AG04449 (cell line): ENCODE measurements around the gene TGFBRAP1.

Experiments used
- CTCF ChIA-PET: fragments of 350-600 bp; formaldehyde crosslinking; extraction: SDS; loops from one replicate; lab custom pipeline; 2021; ENCODE audit warnings: antibody characterized with exemption; lab: Yijun Ruan, JAX
- POLR2A ChIA-PET: fragments of 400-600, 350-600 bp; formaldehyde crosslinking; extraction: SDS; loops from one replicate; lab custom pipeline; 2020; ENCODE audit warnings: antibody characterized with exemption, inconsistent platforms; lab: Yijun Ruan, JAX
- DNase-seq: peaks from one replicate; pipeline ENCODE4 v3.0.0-alpha.2; 2010; ENCODE audit warnings: low read depth, low spot score
- H3K4me3 ChIP-seq: 2 replicates; pipeline ENCODE4 v1.5.1; 2011; ENCODE audit warnings: low read depth, mild to moderate bottlenecking, control low read depth, low read length
- CTCF ChIP-seq: IDR thresholded peaks from one replicate; pipeline ENCODE4 v1.5.1; 2011; ENCODE audit warnings: mild to moderate bottlenecking, moderate library complexity, low read length, control low read depth, inconsistent platforms; ENCODE audit not compliant: insufficient read depth; ENCODE audit errors: missing control alignments

TGFBRAP1 gene

GRCh38 chr2:105307146-105307545 lies 22.4 kb downstream of the TGFBRAP1 start:
- no peak for TF ChIP-seq CTCF
- ChIA-PET POLR2A (no interaction called here), CTCF (interaction anchor here (0.8 to 1.5 kb wide), 4 partner anchors 13 to 214 kb away, joined by 3 to 4 read pairs (median 3); no protein-coding TSS in a partner anchor)
- DNase-seq = no peak
- no peak overlapping the region for H3K4me3 ChIP-seq

GRCh38 chr2:105301646-105302045 lies 27.9 kb downstream of the TGFBRAP1 start:
- no peak overlapping the region for H3K4me3 ChIP-seq
- CTCF ChIA-PET = interaction anchor here (0.7 to 1.1 kb wide), 3 partner anchors 8 to 220 kb away, joined by 3 to 6 read pairs (median 4); no protein-coding TSS in a partner anchor
- POLR2A ChIA-PET = no interaction called here
- no peak for DNase-seq
- no peak for TF ChIP-seq CTCF

- POLR2A ChIA-PET = no interaction called here
- TF ChIP-seq CTCF = no peak
- no peak for DNase-seq
- CTCF ChIA-PET = interaction anchor here (0.9 to 4.3 kb wide), 5 partner anchors 11 to 185 kb away, joined by 3 to 30 read pairs (median 8); no protein-coding TSS in a partner anchor
- H3K4me3 ChIP-seq = no peak overlapping the region
Measured at GRCh38 chr2:105299290-105299689, 30.2 kb downstream of the TGFBRAP1 start.

- ChIA-PET CTCF (interaction anchor here (1.2 to 4.3 kb wide), 5 partner anchors 10 to 183 kb away, joined by 5 to 30 read pairs (median 8); no protein-coding TSS in a partner anchor), POLR2A (no interaction called here)
- DNase-seq = no peak
- H3K4me3 ChIP-seq = no peak overlapping the region
- no peak for TF ChIP-seq CTCF
Measured at GRCh38 chr2:105298017-105298416, 31.5 kb downstream of the TGFBRAP1 start.

- no peak for TF ChIP-seq CTCF
- ChIA-PET CTCF (interaction anchor here (4.3 to 5.4 kb wide), 2 partner anchors 57 to 182 kb away, joined by 30 to 32 read pairs; no protein-coding TSS in a partner anchor), POLR2A (no interaction called here)
- DNase-seq = no peak
- H3K4me3 ChIP-seq = no peak overlapping the region
Measured at GRCh38 chr2:105297216-105297615, 32.3 kb downstream of the TGFBRAP1 start.

- no peak for DNase-seq
- ChIA-PET CTCF (interaction anchor here (0.7 to 5.4 kb wide), 13 partner anchors 10 to 192 kb away, joined by 3 to 161 read pairs (median 7); no protein-coding TSS in a partner anchor), POLR2A (no interaction called here)
- no peak for TF ChIP-seq CTCF
- no peak overlapping the region for H3K4me3 ChIP-seq
Measured at GRCh38 chr2:105296017-105296611, 33.4 kb downstream of the TGFBRAP1 start.
